ENCODE results near the gene ZBTB6. TPM values are rescaled to one million over a fixed set of nuclear protein-coding genes. Genes with fewer than 3 reads are reported as not detected.

Gene ZBTB6
- total and polyA plus RNA-seq, 10 donors, result 4.9 to 16.8 (median 11.1) TPM

GRCh38 chr9:122941582-122942234, 28.6 kb upstream of the ZBTB6 start:
- peaks cover 0 to 33% (median 9%) of the 10 kb centered on the region in 6 donors for H3K36me3 ChIP-seq
- peaks cover 10 to 67% (median 43%) of the 10 kb centered on the region in 6 donors for H3K4me1 ChIP-seq
- H3K4me3 ChIP-seq, result peak overlapping the region; percentile 60 to 93 (median 78)
- no peaks in the 10 kb centered on the region for H3K9me3 ChIP-seq
- DNase-seq, result no peak
- WGBS, 5 donors, result 16 to 23% (median 17%) methylated on average over 17 of the region's 17 CpGs
- peak overlapping the region in 7 of 8 donors; percentile 80 to 93 (median 89) for H3K27ac ChIP-seq
- intact Hi-C loops (cut with DNase I; ENCODE audit: low total_unique reads), result no loop called here
- no peak for TF ChIP-seq POLR2AphosphoS5 (IDR thresholded peaks at IDR 0.05)
- no peak for TF ChIP-seq POLR2A (IDR thresholded peaks at IDR 0.05)
- TF ChIP-seq CTCF (IDR thresholded peaks at IDR 0.05 in 8 of 11, conservative IDR thresholded peaks at IDR 0.05 in 3 of 11), result no peak
- no peaks in the 10 kb centered on the region for H3K27me3 ChIP-seq (replicated peaks in 1 of 7)

GRCh38 chr9:122940749-122941581, 27.8 kb upstream of the ZBTB6 start, which contains the start of gene RABGAP1:
Gene RABGAP1, plus strand, starts transcription at chr9:122941020. Its CDS starts 16,040 bp downstream, at chr9:122957060.
- Histone ChIP-seq H3K27me3 (replicated peaks in 1 of 7) (no peaks in the 10 kb centered on the region), H3K36me3 (peaks cover 0 to 38% (median 13%) of the 10 kb centered on the region in 6 donors), H3K4me1 (peaks cover 10 to 62% (median 40%) of the 10 kb centered on the region in 6 donors), H3K4me3 (peak within 1 kb of the TSS; percentile 60 to 93 (median 78)), H3K27ac (peak within 1 kb of the TSS; percentile 79 to 93 (median 88)), H3K9me3 (no peaks in the 10 kb centered on the region)
- intact Hi-C loops (cut with DNase I; ENCODE audit: low total_unique reads), result no loop called here
- TF ChIP-seq POLR2A (IDR thresholded peaks at IDR 0.05) (peak in 1 of 3 donors; percentile 61), POLR2AphosphoS5 (IDR thresholded peaks at IDR 0.05) (peak; percentile 86 to 94 (median 90)), CTCF (IDR thresholded peaks at IDR 0.05 in 8 of 11, conservative IDR thresholded peaks at IDR 0.05 in 3 of 11) (peak in 1 of 11 experiments; percentile 7)
- 0 to 1% (median 0%) methylated on average over 19 to 53 of the region's 54 CpGs for WGBS, 5 donors
- DNase-seq, result peak; percentile 100

GRCh38 chr9:122940454-122940748, 27.3 kb upstream of the ZBTB6 start:
- peak overlapping the region; percentile 51 to 93 (median 88) for H3K27ac ChIP-seq
- intact Hi-C loops (cut with DNase I; ENCODE audit: low total_unique reads), result no loop called here
- WGBS, 5 donors, result 30 to 63% (median 36%) methylated on average over 3 to 6 of the region's 6 CpGs
- H3K9me3 ChIP-seq, result no peaks in the 10 kb centered on the region
- no peak for TF ChIP-seq POLR2AphosphoS5 (IDR thresholded peaks at IDR 0.05)
- no peak for TF ChIP-seq CTCF (IDR thresholded peaks at IDR 0.05 in 8 of 11, conservative IDR thresholded peaks at IDR 0.05 in 3 of 11)
- no peak for TF ChIP-seq POLR2A (IDR thresholded peaks at IDR 0.05)
- peak overlapping the region in 7 of 8 donors; percentile 60 to 93 (median 82) for H3K4me3 ChIP-seq
- H3K36me3 ChIP-seq, result peaks cover 0 to 37% (median 13%) of the 10 kb centered on the region in 6 donors
- no peak for DNase-seq
- H3K27me3 ChIP-seq (replicated peaks in 1 of 7), result no peaks in the 10 kb centered on the region
- H3K4me1 ChIP-seq, result peaks cover 10 to 61% (median 38%) of the 10 kb centered on the region in 6 donors

GRCh38 chr9:122939601-122940000, 26.5 kb upstream of the ZBTB6 start:
- no peak overlapping the region for H3K4me3 ChIP-seq
- DNase-seq, result no peak
- H3K9me3 ChIP-seq, result no peaks in the 10 kb centered on the region
- WGBS, 5 donors, result 81 to 88% (median 84%) methylated on average over 4 of the region's 4 CpGs
- peak overlapping the region in 3 of 8 donors; percentile 86 to 93 (median 93) for H3K27ac ChIP-seq
- intact Hi-C loops (cut with DNase I; ENCODE audit: low total_unique reads), result no loop called here
- no peak for TF ChIP-seq CTCF (IDR thresholded peaks at IDR 0.05 in 8 of 11, conservative IDR thresholded peaks at IDR 0.05 in 3 of 11)
- no peak for TF ChIP-seq POLR2A (IDR thresholded peaks at IDR 0.05)
- TF ChIP-seq POLR2AphosphoS5 (IDR thresholded peaks at IDR 0.05), result no peak
- no peaks in the 10 kb centered on the region for H3K27me3 ChIP-seq (replicated peaks in 1 of 7)
- peaks cover 10 to 61% (median 38%) of the 10 kb centered on the region in 6 donors for H3K4me1 ChIP-seq
- peaks cover 0 to 34% (median 13%) of the 10 kb centered on the region in 6 donors for H3K36me3 ChIP-seq
